ENCODE data around the gene YDJC.
"Not testable (repeated sequence)": the region's sequence is repeated elsewhere in the genome, so short reads cannot be mapped to it uniquely, and the experiment has no call there.

YDJC gene

GRCh38 chr22:21613553-21614233 lies 16.1 kb downstream of the YDJC start:
- no peak for DNase-seq (ENCODE audit: low read depth)
- TF ChIP-seq CTCF (IDR thresholded peaks at IDR 0.05; ENCODE audit: low read depth, low read length) (no peak), MYC (IDR thresholded peaks at IDR 0.05; ENCODE audit: low read depth, low read length) (no peak), POLR2A (IDR thresholded peaks at IDR 0.05; ENCODE audit: extremely low read depth, insufficient read length) (no peak), MAX (IDR thresholded peaks at IDR 0.05; ENCODE audit: low read depth, low read length) (no peak)
- no peak overlapping the region for H3K4me3 ChIP-seq (ENCODE audit: low read depth, low read length)

GRCh38 chr22:21612858-21613257 lies 17.0 kb downstream of the YDJC start:
- no peak overlapping the region for H3K4me3 ChIP-seq (ENCODE audit: low read depth, low read length)
- TF ChIP-seq POLR2A (IDR thresholded peaks at IDR 0.05; ENCODE audit: extremely low read depth, insufficient read length) (no peak), MYC (IDR thresholded peaks at IDR 0.05; ENCODE audit: low read depth, low read length) (no peak), CTCF (IDR thresholded peaks at IDR 0.05; ENCODE audit: low read depth, low read length) (no peak), MAX (IDR thresholded peaks at IDR 0.05; ENCODE audit: low read depth, low read length) (no peak)
- DNase-seq (ENCODE audit: low read depth): no peak

GRCh38 chr22:21611210-21611977 lies 18.4 kb downstream of the YDJC start:
- H3K4me3 ChIP-seq (ENCODE audit: low read depth, low read length): no peak overlapping the region
- DNase-seq (ENCODE audit: low read depth): no peak
- TF ChIP-seq POLR2A (IDR thresholded peaks at IDR 0.05; ENCODE audit: extremely low read depth, insufficient read length) (no peak), CTCF (IDR thresholded peaks at IDR 0.05; ENCODE audit: low read depth, low read length) (no peak), MAX (IDR thresholded peaks at IDR 0.05; ENCODE audit: low read depth, low read length) (no peak), MYC (IDR thresholded peaks at IDR 0.05; ENCODE audit: low read depth, low read length) (no peak)

- not testable (repeated sequence) for H3K4me3 ChIP-seq (ENCODE audit: low read depth, low read length)
Observed at GRCh38 chr22:21609556-21610157, 20.2 kb downstream of the YDJC start.

GRCh38 chr22:21606775-21607174 lies 23.0 kb downstream of the YDJC start:
- DNase-seq (ENCODE audit: low read depth): no peak
- no peak overlapping the region for H3K4me3 ChIP-seq (ENCODE audit: low read depth, low read length)
- TF ChIP-seq POLR2A (IDR thresholded peaks at IDR 0.05; ENCODE audit: extremely low read depth, insufficient read length): no peak

More at GRCh38 chr22:21609556-21610157, 20.2 kb downstream of the YDJC start:
- not testable (repeated sequence) for DNase-seq (ENCODE audit: low read depth)

- TF ChIP-seq MYC (IDR thresholded peaks at IDR 0.05; ENCODE audit: low read depth, low read length) (no peak), POLR2A (IDR thresholded peaks at IDR 0.05; ENCODE audit: extremely low read depth, insufficient read length) (no peak), MAX (IDR thresholded peaks at IDR 0.05; ENCODE audit: low read depth, low read length) (no peak), CTCF (IDR thresholded peaks at IDR 0.05; ENCODE audit: low read depth, low read length) (no peak)
- no peak overlapping the region for H3K4me3 ChIP-seq (ENCODE audit: low read depth, low read length)
- DNase-seq (ENCODE audit: low read depth): no peak
Observed at GRCh38 chr22:21605887-21606564, 23.8 kb downstream of the YDJC start.
